Central memory CD8-positive, alpha-beta T cell (primary cell): ENCODE data around the gene FSTL5.
"Not testable (repeated sequence)": the region's sequence is repeated elsewhere in the genome, so short reads cannot be mapped to it uniquely, and the experiment has no call there.

Experiments
- ATAC-seq: fragments of 150-1000 bp; cut with Tn5 transposase; replicated peaks from 2 replicates; pipeline ENCODE4 v1.10.0; 2022; ENCODE audit warnings: mild to moderate bottlenecking, moderate FRiP score, moderate number of reproducible peaks; ENCODE audit not compliant: poor library complexity, severe bottlenecking; ENCODE audit errors: extremely low read depth
- DNase-seq, 2 donors: peaks; one replicate each; pipeline ENCODE4 v3.0.0; 2021; ENCODE audit warnings: low spot score in 2 of 2
- H3K27ac Mint-ChIP-seq: one replicate; pipeline ENCODE4 v1.8.0; 2022; ENCODE audit warnings: low read depth, mild to moderate bottlenecking, moderate library complexity, mixed read lengths
- H3K27me3 Mint-ChIP-seq: one replicate; pipeline ENCODE4 v1.8.0; 2022; ENCODE audit warnings: mixed read lengths
- H3K36me3 Mint-ChIP-seq: one replicate; pipeline ENCODE4 v1.8.0; 2022; ENCODE audit warnings: mild to moderate bottlenecking, moderate library complexity, mixed read lengths; ENCODE audit not compliant: insufficient read depth
- H3K4me1 Mint-ChIP-seq: one replicate; pipeline ENCODE4 v1.8.0; 2022; ENCODE audit warnings: mixed read lengths
- H3K4me3 Mint-ChIP-seq: one replicate; pipeline ENCODE4 v1.8.0; 2022; ENCODE audit warnings: mild to moderate bottlenecking, moderate library complexity, mixed read lengths
- H3K9me3 Mint-ChIP-seq: one replicate; pipeline ENCODE4 v1.8.0; 2022; ENCODE audit warnings: mixed read lengths

Gene FSTL5

GRCh38 chr4:162140051-162140683 is 23.6 kb downstream of the FSTL5 start:
- Mint-ChIP-seq H3K27ac (no peak overlapping the region), H3K36me3 (peaks cover 2% of the 10 kb centered on the region), H3K4me3 (no peak overlapping the region), H3K27me3 (no peaks in the 10 kb centered on the region), H3K9me3 (peaks cover 30% of the 10 kb centered on the region), H3K4me1 (no peaks in the 10 kb centered on the region)
- ATAC-seq (no peak), DNase-seq (no peak)

GRCh38 chr4:162139412-162139811 is 24.4 kb downstream of the FSTL5 start:
- peaks cover 2% of the 10 kb centered on the region for H3K36me3 Mint-ChIP-seq
- DNase-seq = no peak
- H3K27ac Mint-ChIP-seq = no peak overlapping the region
- H3K4me1 Mint-ChIP-seq = no peaks in the 10 kb centered on the region
- H3K4me3 Mint-ChIP-seq = no peak overlapping the region
- ATAC-seq = no peak
- peaks cover 30% of the 10 kb centered on the region for H3K9me3 Mint-ChIP-seq
- no peaks in the 10 kb centered on the region for H3K27me3 Mint-ChIP-seq

GRCh38 chr4:162131256-162131655 is 32.5 kb downstream of the FSTL5 start:
- Mint-ChIP-seq H3K27ac (no peak overlapping the region), H3K36me3 (peaks cover 2% of the 10 kb centered on the region), H3K27me3 (no peaks in the 10 kb centered on the region), H3K9me3 (peaks cover 15% of the 10 kb centered on the region), H3K4me3 (no peak overlapping the region), H3K4me1 (no peaks in the 10 kb centered on the region)
- no peak for ATAC-seq
- no peak for DNase-seq

- no peak for DNase-seq
- no peak overlapping the region for H3K27ac Mint-ChIP-seq
- no peak for ATAC-seq
- no peaks in the 10 kb centered on the region for H3K27me3 Mint-ChIP-seq
- no peaks in the 10 kb centered on the region for H3K9me3 Mint-ChIP-seq
- H3K4me3 Mint-ChIP-seq = no peak overlapping the region
- H3K36me3 Mint-ChIP-seq = no peaks in the 10 kb centered on the region
- H3K4me1 Mint-ChIP-seq = no peaks in the 10 kb centered on the region
Observed at GRCh38 chr4:162126729-162127128, 37.1 kb downstream of the FSTL5 start.

- Mint-ChIP-seq H3K9me3 (peaks cover 22% of the 10 kb centered on the region), H3K27ac (no peak overlapping the region), H3K4me3 (no peak overlapping the region), H3K27me3 (no peaks in the 10 kb centered on the region), H3K4me1 (no peaks in the 10 kb centered on the region), H3K36me3 (no peaks in the 10 kb centered on the region)
- DNase-seq (no peak), ATAC-seq (no peak)
Observed at GRCh38 chr4:162117051-162117450, 46.7 kb downstream of the FSTL5 start.

- Mint-ChIP-seq H3K27ac (no peak overlapping the region), H3K4me3 (no peak overlapping the region), H3K27me3 (no peaks in the 10 kb centered on the region), H3K9me3 (peaks cover 22% of the 10 kb centered on the region), H3K36me3 (no peaks in the 10 kb centered on the region), H3K4me1 (no peaks in the 10 kb centered on the region)
- no peak for ATAC-seq
- DNase-seq = no peak
Observed at GRCh38 chr4:162116095-162116779, 47.6 kb downstream of the FSTL5 start.

- DNase-seq (no peak), ATAC-seq (no peak)
- no peak overlapping the region for H3K27ac Mint-ChIP-seq
- H3K27me3 Mint-ChIP-seq = no peaks in the 10 kb centered on the region
- peaks cover 22% of the 10 kb centered on the region for H3K9me3 Mint-ChIP-seq
- H3K36me3 Mint-ChIP-seq = no peaks in the 10 kb centered on the region
- no peaks in the 10 kb centered on the region for H3K4me1 Mint-ChIP-seq
- no peak overlapping the region for H3K4me3 Mint-ChIP-seq
Observed at GRCh38 chr4:162115333-162115732, 48.5 kb downstream of the FSTL5 start.

- H3K27ac Mint-ChIP-seq = no peak overlapping the region
- DNase-seq = no peak
- ATAC-seq = no peak
- H3K4me1 Mint-ChIP-seq = no peaks in the 10 kb centered on the region
- H3K36me3 Mint-ChIP-seq = no peaks in the 10 kb centered on the region
- no peaks in the 10 kb centered on the region for H3K27me3 Mint-ChIP-seq
- peaks cover 22% of the 10 kb centered on the region for H3K9me3 Mint-ChIP-seq
- H3K4me3 Mint-ChIP-seq = no peak overlapping the region
Observed at GRCh38 chr4:162111078-162111477, 52.7 kb downstream of the FSTL5 start.

- no peaks in the 10 kb centered on the region for H3K4me1 Mint-ChIP-seq
- DNase-seq (no peak), ATAC-seq (no peak)
- H3K36me3 Mint-ChIP-seq = no peaks in the 10 kb centered on the region
- no peak overlapping the region for H3K27ac Mint-ChIP-seq
- H3K27me3 Mint-ChIP-seq = no peaks in the 10 kb centered on the region
- no peaks in the 10 kb centered on the region for H3K9me3 Mint-ChIP-seq
- H3K4me3 Mint-ChIP-seq = no peak overlapping the region
Observed at GRCh38 chr4:162104459-162105124, 59.2 kb downstream of the FSTL5 start.

GRCh38 chr4:162103908-162104307 is 59.9 kb downstream of the FSTL5 start:
- ATAC-seq, H3K36me3 Mint-ChIP-seq, H3K27me3 Mint-ChIP-seq, H3K4me3 Mint-ChIP-seq, H3K27ac Mint-ChIP-seq, DNase-seq, H3K9me3 Mint-ChIP-seq, H3K4me1 Mint-ChIP-seq: not testable (repeated sequence)

- no peak for ATAC-seq
- H3K4me3 Mint-ChIP-seq = no peak overlapping the region
- H3K27me3 Mint-ChIP-seq = no peaks in the 10 kb centered on the region
- H3K27ac Mint-ChIP-seq = no peak overlapping the region
- DNase-seq = no peak
- no peaks in the 10 kb centered on the region for H3K4me1 Mint-ChIP-seq
- no peaks in the 10 kb centered on the region for H3K36me3 Mint-ChIP-seq
- no peaks in the 10 kb centered on the region for H3K9me3 Mint-ChIP-seq
Observed at GRCh38 chr4:162102713-162103112, 61.1 kb downstream of the FSTL5 start.

- ATAC-seq (no peak), DNase-seq (no peak)
- H3K4me1 Mint-ChIP-seq = no peaks in the 10 kb centered on the region
- no peak overlapping the region for H3K27ac Mint-ChIP-seq
- H3K36me3 Mint-ChIP-seq = no peaks in the 10 kb centered on the region
- no peaks in the 10 kb centered on the region for H3K27me3 Mint-ChIP-seq
- H3K9me3 Mint-ChIP-seq = no peaks in the 10 kb centered on the region
- H3K4me3 Mint-ChIP-seq = no peak overlapping the region
Observed at GRCh38 chr4:162101337-162101736, 62.5 kb downstream of the FSTL5 start.

GRCh38 chr4:162075726-162076125 is 88.1 kb downstream of the FSTL5 start:
- no peaks in the 10 kb centered on the region for H3K4me1 Mint-ChIP-seq
- no peak overlapping the region for H3K4me3 Mint-ChIP-seq
- ATAC-seq (no peak), DNase-seq (no peak)
- no peaks in the 10 kb centered on the region for H3K36me3 Mint-ChIP-seq
- H3K9me3 Mint-ChIP-seq = peaks cover 22% of the 10 kb centered on the region
- no peak overlapping the region for H3K27ac Mint-ChIP-seq
- no peaks in the 10 kb centered on the region for H3K27me3 Mint-ChIP-seq
